ENCODE results near the gene HLA-DMB.

- TF ChIP-seq GATA2 (IDR thresholded peaks at IDR 0.05; ENCODE audit: low read depth, low read length), result no peak
- TF ChIP-seq GATA3 (IDR thresholded peaks at IDR 0.05; ENCODE audit: low read depth, low read length), result no peak
Observed at GRCh38 chr6:32950449-32950848, 9.6 kb upstream of the HLA-DMB start.
